ENCODE results near the gene PAF1.
"Not testable (repeated sequence)": the region's sequence is repeated elsewhere in the genome, so short reads cannot be mapped to it uniquely, and the experiment has no call there.

The PAF1 gene

DNA sequence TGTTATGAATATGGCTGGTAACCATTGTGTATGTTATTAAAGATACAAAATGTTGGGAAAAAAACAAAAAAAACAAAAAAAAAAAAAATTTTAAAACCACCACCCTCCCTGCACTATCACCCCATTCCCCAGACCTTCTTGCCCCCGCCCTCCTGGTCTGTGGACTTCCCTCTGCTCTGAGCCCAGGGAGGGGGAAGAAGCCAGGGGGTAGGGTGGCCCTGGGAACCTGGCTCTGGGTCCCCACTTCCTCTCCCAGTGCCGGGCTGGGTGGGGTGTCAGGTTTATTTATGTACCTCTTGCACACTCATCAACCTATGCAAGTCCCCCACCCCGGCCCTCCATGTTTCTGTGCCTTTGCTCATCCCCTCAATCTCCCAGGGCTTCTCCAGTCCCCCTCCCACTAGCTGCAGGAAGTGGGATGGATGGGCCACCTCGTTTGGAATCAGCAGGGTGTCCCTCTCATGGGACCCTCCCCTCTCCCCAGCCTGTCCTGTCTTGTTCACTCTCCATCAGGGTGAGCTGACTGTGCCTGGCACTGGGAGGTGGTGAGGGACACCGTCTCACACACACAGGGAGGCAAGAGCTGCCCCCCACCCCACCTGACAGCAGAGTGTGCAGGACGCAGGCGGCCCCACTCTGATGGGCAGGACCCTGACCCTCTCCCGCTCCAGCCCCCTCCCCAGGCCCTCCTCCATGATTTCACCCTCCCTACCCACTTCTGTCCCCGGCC lies 5.9 kb downstream of the PAF1 start:
- DNase-seq (ENCODE audit: low read depth in 4 of 4, low spot score in 1 of 4) = no peak

DNA sequence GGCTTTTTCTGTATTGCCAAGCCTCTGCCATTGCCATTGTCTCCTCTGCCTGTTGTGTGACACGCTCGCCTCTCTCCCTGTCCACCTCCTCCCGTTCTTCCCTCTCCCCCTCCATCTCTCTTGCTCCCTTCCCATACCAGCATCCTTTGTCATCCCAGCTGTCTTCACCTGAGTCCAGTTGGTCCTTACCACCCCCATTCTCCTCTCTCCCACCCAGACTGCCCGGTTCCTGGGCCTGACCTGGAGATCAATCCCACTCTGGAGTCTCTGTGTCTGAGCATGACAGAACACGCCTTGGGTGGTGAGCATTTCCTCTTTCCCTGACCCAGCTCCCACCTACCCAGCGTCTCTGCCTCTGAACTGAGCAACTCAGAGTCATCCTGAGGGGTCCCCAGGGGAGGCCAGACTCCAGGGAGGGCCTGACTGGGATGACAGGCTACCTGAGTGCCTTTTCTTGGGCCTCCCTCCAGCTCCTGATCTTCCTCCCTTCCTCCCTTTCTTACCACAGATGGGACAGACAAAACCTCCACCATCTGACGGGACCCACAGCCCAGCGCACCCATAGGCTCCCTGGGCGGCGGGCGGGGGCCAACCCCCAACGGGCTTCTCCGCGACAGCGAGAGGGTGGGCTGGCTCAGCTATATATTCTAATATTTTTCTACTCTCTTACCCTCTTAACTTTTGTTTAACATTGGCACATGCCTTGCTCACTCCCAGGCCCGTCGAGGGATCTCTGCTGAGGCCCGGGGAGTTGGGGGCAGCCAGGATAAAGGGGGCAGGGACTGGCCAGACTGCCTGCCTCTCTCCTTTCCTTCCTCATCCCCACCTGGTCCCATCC lies 7.7 kb downstream of the PAF1 start:
- DNase-seq (ENCODE audit: low read depth in 4 of 4, low spot score in 1 of 4) = no peak

DNA sequence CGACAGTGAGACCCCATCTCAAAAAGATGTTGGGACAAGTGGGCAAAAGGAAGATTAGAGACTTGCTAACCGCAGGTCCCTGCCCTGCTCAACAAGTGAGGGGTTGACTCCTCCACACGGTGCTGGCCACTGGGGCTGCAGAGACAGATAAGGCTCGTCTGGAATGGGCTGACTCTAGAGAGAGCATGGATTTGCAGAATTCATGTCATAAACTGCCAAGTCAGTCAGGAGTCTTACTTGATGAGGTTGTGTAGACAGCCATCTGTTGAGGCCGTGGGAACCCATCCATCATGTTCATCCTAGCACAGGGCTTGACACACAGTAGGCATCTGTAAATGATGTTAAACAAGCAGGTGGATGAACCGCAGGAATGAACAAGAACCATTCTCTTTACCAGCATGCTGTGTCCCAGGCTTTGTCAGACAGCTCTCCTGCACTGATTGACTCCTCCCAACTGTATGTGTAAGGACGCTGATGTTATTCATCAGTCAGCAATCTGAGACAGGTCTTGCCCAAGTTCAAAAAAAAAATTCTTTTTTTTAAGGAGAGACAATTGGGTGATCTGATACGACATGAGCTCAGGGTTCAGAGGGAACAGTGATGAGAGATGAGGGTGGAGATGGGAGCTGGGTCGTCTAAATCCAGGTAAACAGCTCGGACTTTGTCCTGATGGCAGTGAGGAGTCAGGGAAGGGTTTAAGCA lies 8.8 kb downstream of the PAF1 start:
- no peak for DNase-seq (ENCODE audit: low read depth in 4 of 4, low spot score in 1 of 4)

DNA sequence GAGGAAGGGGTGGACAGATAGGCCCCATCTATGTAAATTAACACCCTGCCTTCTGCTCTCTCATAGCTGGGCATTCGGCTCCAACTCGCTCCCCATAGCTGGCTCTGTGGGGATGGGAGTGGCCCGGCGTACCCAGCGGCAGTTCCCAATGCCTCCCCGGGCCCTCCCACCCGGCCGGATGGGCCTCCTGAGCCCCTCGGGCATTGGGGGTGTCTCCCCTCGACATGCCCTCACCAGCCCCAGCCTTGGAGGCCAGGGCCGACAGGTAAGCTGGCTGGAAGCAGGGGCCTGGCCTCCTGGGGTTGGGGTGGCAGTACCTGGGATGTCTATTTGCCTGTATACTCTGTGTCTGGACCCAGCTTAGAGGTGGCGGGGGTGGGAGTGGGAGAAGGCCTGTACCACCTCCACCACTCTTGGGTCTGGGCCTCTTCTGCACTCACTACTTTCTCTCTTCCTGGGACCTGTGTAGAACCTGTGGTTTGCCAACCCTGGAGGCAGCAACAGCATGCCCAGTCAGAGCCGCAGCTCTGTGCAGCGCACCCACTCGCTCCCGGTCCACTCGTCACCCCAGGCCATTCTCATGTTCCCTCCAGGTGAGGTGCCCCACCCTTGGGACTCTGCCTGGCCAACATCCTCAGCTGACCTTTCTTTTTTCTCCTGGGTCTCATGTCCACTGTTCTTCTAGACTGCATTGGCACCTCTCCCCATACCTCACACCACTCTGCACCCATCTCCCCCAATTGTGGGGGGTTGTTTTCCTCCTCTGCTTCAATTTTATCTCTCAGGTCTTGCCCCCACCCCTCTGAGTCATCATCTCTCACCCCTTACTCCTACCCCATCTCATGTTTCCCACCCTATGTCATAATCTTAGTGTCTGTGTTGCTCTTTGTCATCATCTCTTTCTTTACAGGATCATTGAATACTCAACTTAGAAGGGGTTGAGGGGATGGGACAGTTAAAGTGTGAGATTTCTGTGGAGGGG lies 10.1 kb downstream of the PAF1 start:
- DNase-seq (ENCODE audit: low read depth in 4 of 4, low spot score in 1 of 4) = no peak

DNA sequence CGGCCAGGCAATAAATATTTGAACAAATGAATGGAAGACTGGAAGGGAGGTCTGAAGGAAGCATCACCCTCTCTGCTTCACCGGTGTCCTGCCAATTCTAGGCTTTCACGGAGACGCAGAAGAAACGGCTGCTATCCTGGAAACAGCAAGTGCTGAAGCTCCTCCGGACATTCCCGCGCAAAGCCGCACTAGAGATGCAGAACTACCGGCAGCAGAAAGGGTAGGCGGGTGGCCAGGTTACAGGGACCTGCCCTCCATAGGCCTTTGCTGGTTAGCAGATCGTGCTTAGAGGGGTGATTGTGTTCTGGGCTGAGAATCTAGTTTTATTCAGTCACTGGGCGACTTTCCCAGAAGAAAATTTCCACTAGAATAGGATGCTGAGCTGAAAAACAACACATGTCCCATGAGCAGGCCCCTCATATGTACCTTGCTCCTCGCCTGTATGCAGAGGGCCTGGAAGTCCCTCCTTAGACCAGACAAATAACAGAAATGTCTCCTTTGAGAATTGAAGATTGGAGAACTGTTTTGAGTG lies 11.0 kb downstream of the PAF1 start:
- DNase-seq (ENCODE audit: low read depth in 4 of 4, low spot score in 1 of 4) = no peak

DNA sequence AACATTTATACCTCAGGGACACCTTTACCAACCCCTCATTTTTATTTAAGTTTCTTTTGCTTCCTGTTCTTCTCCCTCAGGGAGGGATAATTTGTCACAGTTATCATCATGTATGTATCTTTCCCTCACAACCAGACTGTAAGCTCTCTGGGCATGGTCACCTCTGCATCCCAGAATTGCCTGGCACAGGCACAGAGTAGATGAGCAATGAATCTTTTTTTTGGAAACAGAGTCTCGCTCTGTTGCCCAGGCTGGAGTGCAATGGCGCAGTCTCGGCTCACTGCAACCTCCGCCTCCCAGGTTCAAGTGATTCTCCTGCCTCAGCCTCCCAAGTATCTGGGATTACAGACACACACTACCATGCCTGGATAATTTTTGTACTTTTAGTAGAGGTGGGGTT lies 11.5 kb downstream of the PAF1 start:
- not testable (repeated sequence) for DNase-seq (ENCODE audit: low read depth in 4 of 4, low spot score in 1 of 4)

DNA sequence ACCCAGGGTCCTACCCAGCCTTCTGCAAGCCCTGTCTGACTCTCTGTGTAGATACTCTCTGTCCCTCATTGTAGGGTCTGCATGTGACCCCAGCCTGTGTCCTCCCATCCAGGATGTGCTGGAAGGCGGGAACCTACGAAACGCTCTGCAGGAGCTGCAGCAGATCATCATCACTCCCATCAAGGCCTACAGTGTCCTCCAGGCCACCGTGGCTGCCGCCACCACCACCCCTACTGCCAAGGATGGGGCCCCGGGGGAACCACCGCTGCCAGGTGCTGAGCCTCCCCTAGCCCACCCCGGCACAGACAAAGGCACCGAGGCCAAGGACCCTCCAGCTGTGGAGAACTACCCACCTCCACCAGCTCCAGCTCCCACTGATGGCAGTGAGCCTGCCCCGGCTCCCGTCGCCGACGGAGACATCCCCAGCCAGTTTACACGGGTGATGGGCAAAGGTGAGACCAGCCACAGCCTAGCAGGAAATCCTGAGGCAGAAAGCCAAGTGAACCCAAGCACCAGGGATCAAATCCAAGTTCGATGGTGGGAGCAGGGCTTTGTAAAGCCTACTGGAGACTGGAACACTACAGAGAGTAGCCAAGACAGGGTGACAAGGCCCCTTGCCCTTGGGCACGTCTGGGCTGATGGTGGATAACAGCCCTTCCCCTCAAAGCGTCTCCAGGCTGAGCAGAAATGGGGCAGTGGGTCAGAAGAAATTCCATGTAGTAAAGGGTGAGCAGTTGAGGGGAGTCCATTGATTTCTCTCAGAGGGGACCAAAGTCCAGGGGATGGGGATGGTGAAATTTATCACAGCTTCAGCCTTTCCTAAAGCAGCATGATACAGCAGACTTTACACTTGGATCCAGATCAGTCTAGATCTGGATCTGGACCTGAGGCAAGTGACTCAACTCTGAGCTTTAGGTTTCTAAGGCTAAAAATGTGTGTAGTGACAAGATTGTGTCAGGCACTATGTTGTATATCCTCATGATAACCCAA lies 13.2 kb downstream of the PAF1 start:
- no peak for DNase-seq (ENCODE audit: low read depth in 4 of 4, low spot score in 1 of 4)

DNA sequence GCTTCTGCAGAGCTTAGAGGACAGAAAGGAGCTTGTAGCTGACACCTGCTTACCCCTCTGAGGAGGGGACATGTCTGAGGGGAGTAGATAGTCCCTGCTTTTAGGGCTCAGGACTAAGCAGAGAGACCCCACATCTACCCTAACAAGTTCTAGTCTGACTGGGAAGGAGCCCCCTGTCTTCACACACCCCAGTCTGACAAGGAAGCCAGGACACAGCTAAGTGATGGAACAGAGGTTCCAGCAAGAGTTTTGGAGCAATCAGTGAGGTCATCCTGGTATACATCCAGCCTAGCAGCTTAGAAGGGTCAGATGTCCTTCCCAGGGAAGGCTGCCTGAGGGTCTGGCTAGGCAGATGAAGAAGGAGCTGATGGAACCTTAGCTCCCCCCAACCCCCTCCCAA lies 15.0 kb downstream of the PAF1 start:
- DNase-seq (ENCODE audit: low read depth in 4 of 4, low spot score in 1 of 4) = no peak

DNA sequence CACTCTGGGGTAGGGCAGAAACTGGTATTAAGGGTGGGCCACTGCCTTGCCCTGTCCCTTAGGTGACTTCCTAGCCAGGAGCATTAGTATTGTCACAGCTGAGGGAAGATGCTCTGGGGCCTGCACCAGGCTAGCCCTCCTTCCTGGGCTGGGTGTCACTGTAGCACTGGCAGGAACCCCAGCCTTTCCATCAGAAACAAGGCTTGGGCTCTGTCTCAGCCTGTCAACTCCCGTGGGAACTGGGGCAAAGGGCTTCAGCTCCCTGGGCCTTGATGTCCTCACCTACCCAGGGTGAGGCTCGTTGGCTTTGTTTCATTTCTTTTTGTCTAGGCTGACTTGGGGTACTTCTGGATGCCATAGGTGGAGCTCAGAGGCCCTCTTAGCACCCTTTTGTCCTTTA lies 18.0 kb downstream of the PAF1 start:
- no peak for DNase-seq (ENCODE audit: low read depth in 4 of 4, low spot score in 1 of 4)

DNA sequence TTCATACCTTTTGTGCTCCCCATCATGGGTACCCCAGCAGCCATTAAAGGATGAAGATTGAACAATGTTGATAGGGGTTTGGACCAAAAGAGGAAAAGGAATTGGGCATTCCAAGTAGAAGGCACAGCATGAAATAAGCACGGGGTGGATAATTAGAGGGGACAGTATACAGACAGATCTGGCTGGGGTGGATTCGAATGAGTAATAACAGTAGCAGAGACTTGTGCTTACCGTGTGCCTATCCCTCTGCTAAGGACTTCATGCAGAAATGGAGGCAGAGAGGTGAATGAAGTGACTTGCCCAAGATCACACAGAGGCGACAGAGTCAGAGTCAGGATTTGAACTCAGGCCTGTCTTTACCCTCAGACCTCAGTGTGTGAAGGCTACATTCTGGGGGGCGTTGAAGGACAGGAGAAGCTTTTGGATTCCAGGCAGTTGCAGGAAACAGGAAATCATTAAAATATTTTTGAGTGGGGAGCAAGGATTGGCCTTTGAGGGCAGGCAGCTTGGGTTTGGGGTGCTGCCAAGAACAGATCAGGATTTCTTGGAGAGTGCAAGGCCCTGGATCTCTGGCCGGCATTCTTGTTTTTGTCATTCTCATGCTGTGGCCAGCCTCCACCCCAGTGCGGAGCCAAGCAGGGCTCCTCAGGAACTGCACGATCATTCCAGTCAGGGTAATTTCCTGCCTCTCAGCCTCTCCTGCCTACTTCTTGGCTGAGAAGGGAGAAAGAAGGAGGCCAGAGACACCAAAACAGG lies 18.7 kb downstream of the PAF1 start:
- DNase-seq (ENCODE audit: low read depth in 4 of 4, low spot score in 1 of 4) = no peak

DNA sequence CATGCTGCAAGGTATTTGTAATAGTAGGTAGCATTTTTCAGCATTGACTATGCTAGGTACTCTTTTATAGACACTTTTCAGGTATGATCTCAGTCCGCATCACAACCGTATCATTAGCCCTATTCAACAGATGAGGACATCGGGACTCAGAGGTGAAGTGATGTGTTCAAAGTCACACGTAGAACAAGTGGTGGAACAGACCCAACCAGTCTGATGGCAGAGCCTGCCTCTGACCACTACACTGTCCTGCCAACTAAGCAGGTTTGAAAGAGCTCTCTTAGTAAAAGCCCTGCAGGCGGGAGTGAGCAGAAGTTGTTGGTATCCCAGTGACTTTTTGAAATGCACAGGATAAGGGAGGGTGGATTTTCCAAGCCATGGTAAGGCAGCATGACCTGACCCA lies 20.2 kb downstream of the PAF1 start:
- DNase-seq (ENCODE audit: low read depth in 4 of 4, low spot score in 1 of 4) = no peak

DNA sequence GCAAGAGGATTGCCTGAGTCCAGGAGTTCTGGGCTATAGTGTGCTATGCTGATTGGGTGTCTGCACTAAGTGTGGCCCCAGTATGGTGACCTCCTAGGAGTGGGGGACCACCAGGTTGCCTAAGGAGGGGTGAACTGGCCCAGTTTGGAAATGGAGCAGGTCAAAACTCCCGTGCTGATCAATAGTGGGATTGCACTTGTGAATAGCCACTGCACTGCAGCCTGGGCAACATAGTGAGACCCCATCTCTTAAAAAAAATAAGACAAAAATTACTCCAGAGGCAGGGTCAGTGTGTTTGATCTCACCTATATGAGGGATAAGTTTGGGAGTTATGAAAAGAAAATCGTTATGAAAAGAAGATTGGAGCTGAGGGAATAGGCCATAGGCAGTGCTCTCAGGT lies 21.7 kb downstream of the PAF1 start:
- no peak for DNase-seq (ENCODE audit: low read depth in 4 of 4, low spot score in 1 of 4)

DNA sequence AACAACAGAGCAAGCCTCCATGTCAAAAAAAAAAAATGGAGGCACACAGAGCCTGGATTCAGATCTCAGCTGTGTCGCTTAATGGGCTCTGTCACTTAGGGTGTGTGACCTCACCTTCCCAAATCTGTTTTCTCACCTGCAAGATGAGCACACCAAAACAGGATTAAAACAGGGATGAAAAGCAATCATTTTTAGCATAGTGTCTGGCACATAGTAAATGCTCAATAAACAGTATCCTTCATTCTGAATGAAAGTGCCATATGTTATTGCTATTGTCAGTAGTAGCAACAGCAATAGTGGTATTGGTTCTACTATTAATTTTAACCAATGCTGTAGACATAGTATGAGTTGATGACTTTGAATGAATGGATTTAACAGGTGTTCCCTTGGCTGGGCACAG lies 25.4 kb downstream of the PAF1 start:
- DNase-seq (ENCODE audit: low read depth in 4 of 4, low spot score in 1 of 4) = no peak

DNA sequence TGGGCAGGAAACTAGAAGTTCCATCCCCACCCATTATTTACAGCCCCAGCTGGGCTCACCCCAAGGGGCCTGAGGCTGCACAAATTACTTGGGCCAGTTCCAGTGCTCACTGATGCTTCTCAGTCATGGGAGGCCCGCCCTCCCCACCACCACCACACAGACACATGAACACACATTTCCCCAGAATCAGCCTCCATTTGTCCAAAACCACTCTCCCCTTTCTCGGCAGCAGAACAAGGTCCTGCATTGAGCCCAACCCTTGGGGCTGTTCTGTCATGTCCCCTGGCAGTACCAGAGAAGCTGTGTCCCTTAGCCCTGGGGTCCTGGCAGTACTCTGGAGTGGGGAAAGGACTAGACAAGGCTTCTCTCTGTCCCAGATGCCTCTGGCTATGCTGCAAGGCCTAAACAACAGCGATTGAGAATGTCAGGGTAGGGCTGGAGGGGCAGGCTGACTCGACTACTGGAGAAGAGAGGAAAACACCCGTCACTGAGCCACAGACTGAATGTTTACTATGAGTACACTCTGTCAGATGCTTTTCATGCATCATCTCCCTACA lies 26.9 kb downstream of the PAF1 start:
- no peak for DNase-seq (ENCODE audit: low read depth in 4 of 4, low spot score in 1 of 4)

DNA sequence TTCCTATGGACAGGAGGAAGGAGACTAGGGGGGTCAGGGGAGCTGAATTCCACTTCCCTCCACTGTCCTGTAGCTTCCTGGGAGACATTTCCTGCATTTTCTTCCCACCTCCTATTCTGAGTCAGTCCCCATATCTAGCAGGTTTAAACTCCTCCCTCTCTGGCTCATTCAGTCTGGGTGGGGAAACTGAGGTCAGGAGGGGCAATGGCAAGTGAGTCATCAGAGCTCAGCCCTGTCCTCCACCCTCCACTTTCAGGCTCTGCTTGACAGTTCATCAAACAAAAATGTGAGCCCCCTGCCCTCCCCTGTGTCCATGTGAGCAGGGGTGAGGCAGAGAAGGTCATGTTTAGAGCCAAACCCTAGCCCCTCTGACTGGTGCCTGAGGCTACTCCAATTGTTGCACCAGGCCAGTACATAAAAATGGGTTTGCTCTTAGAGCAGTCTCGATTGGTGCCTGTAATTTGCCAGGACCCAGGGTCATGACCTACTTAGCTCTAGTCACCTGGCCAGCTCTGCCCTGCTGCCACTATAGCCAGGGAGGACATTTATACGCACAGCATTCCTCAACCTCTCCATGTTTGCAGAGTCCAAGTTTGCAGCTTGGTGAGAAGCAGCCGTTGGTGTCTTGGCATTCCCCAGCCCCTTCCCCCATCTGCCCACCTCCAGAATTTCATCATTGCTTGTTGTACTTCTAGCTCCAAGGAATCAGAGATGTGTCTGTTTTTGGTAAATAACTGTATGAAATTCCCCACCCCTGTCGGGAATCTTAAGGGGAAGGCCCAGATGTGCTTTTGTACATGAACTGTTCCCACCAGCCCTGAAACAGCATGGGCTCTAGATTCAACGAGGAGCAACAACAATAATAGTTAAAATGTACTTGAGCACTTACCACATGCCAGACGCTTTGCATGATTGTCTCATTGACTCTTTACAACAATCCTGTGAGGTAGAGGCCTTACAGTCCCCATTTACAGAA lies 27.9 kb downstream of the PAF1 start:
- DNase-seq (ENCODE audit: low read depth in 4 of 4, low spot score in 1 of 4) = no peak

DNA sequence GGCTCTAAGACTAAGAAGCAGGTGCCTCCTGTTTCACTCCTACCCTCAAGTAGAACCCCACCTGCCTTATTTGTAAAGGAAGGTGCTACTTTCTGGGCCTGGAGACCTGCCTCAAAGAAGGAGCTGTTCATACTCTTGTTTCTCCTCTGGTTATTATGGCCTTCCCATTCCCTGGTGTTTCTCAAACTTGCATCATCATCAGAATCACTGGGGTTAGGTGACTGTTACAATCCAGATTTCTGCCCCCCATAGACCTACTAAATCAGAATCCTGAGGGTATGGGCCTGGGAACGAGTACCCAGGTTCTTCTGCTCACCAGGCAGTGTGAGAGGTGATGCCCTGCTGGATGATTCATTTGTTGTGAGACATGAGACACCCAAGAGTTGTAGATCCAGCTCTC lies 30.3 kb downstream of the PAF1 start:
- no peak for DNase-seq (ENCODE audit: low read depth in 4 of 4, low spot score in 1 of 4)

DNA sequence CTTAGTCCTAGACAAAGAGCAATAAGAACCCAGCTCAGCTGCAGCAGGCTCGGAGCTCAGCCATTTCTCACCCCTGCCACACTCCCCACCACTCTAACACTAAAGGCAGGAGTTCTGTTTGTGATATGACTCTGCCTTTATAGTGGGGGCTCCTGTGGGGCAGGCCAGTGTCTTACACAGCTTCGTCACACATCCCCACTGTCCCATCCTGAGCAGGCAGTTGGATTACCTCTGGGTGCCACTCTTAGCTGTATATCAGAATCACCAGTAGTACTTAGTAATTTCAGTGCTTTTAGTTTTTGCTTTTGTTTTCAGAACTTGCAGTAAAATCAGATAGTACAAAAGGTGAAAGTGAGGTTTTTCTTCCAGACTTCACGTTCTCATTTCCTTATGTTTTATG lies 31.9 kb downstream of the PAF1 start:
- no peak for DNase-seq (ENCODE audit: low read depth in 4 of 4, low spot score in 1 of 4)

All from stimulated activated CD4-positive, alpha-beta T cell treated with anti-CD3 and anti-CD28 coated beads, Interleukin-1b, Interleukin-23, amount 100 ng/mL, for 24 hours (primary cell).